ENCODE measurements around the gene SLC10A1. TPM values are rescaled to one million over a fixed set of nuclear protein-coding genes. Genes with fewer than 3 reads are reported as not detected.

SLC10A1 gene
- total and polyA plus RNA-seq, 2 experiments from 2014 or later, result 0.10 TPM; not detected in 1

DNA sequence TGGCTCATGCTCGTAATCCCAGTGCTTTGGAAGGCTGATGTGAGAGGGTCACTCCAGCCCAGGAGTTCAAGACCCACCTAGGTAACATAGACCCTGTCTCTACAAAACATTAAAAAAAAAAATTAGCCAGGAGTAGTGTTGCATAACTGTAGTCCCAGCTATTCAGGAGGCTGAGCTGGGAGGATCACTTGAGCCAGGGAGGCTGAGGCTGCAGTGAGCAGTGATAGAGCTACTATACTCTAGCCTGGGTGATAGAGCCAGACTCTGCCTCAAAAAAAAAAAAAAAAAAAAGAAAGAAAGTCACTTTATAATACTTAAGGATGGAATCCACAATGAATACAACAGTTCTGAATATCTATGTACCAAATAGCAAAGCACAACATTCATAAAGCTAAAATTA is 10.2 kb upstream of the SLC10A1 start:
- no peak for TF ChIP-seq EZH2phosphoT487 (IDR thresholded peaks at IDR 0.05; ENCODE audit: unreplicated experiment)
- TF ChIP-seq POLR2AphosphoS5 (IDR thresholded peaks at IDR 0.05; ENCODE audit: low read depth), result no peak
- TF ChIP-seq ZNF114 (CRISPR knock-in tag; IDR thresholded peaks at IDR 0.05), result no peak
- TF ChIP-seq, protein P1, sequence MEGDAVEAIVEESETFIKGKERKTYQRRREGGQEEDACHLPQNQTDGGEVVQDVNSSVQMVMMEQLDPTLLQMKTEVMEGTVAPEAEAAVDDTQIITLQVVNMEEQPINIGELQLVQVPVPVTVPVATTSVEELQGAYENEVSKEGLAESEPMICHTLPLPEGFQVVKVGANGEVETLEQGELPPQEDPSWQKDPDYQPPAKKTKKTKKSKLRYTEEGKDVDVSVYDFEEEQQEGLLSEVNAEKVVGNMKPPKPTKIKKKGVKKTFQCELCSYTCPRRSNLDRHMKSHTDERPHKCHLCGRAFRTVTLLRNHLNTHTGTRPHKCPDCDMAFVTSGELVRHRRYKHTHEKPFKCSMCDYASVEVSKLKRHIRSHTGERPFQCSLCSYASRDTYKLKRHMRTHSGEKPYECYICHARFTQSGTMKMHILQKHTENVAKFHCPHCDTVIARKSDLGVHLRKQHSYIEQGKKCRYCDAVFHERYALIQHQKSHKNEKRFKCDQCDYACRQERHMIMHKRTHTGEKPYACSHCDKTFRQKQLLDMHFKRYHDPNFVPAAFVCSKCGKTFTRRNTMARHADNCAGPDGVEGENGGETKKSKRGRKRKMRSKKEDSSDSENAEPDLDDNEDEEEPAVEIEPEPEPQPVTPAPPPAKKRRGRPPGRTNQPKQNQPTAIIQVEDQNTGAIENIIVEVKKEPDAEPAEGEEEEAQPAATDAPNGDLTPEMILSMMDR (conservative IDR thresholded peaks at IDR 0.05; ENCODE audit: low read depth in 2 of 2), result no peak
- TF ChIP-seq CREB1 (CRISPR knock-in tag; IDR thresholded peaks at IDR 0.05; ENCODE audit: low read depth), result no peak
- no peak for TF ChIP-seq ETS1 (IDR thresholded peaks at IDR 0.05)
- no peaks in the 10 kb centered on the region for H3K27me3 Mint-ChIP-seq (ENCODE audit: insufficient read depth, low read depth, poor library complexity)
- no peaks in the 10 kb centered on the region for H3K79me2 ChIP-seq (replicated peaks; ENCODE audit: insufficient read depth)
- H3K27ac Mint-ChIP-seq, result no peak overlapping the region
- H3K4me2 ChIP-seq, result no peak overlapping the region
- H3K27ac ChIP-seq (ENCODE audit: low read depth), result no peak overlapping the region
- no peaks in the 10 kb centered on the region for H3K36me3 Mint-ChIP-seq (ENCODE audit: low read depth)
- H3K4me1 Mint-ChIP-seq, result peaks cover 8% of the 10 kb centered on the region; the same call in 2 of the 3 replicates
- H4K20me1 ChIP-seq (replicated peaks; ENCODE audit: insufficient read depth), result no peaks in the 10 kb centered on the region
- H3K36me3 ChIP-seq (ENCODE audit: insufficient read depth), result no peaks in the 10 kb centered on the region
- no peaks in the 10 kb centered on the region for H3K9me3 Mint-ChIP-seq
- H2AFZ ChIP-seq, result no peak overlapping the region
- H3K4me1 ChIP-seq (ENCODE audit: insufficient read depth), result no peaks in the 10 kb centered on the region
- no peaks in the 10 kb centered on the region for H3K27me3 ChIP-seq (ENCODE audit: insufficient read depth)
- ATAC-seq, result no peak
- H3K4me3 Mint-ChIP-seq, result no peak overlapping the region
- peaks cover 6% of the 10 kb centered on the region; the same call in 1 of the 2 replicates for H3K9me2 ChIP-seq (ENCODE audit: insufficient read depth)
- no peak for DNase-seq (ENCODE audit: low spot score)
- H3F3A ChIP-seq (replicated peaks; ENCODE audit: low read depth), result no peaks in the 10 kb centered on the region
- no peak overlapping the region for H3K4me3 ChIP-seq

GRCh38 chr14:69804902-69805301 is 7.9 kb upstream of the SLC10A1 start:
- Histone ChIP-seq H3K79me2 (replicated peaks; ENCODE audit: insufficient read depth) (no peaks in the 10 kb centered on the region), H3K9me2 (ENCODE audit: insufficient read depth) (0 out of 2 replicates have a peak, but pooled peaks cover 4% of the 10 kb centered on the region), H3K4me1 (ENCODE audit: insufficient read depth) (no peaks in the 10 kb centered on the region), H3K4me3 (no peak overlapping the region), H4K20me1 (replicated peaks; ENCODE audit: insufficient read depth) (no peaks in the 10 kb centered on the region), H3K36me3 (ENCODE audit: insufficient read depth) (no peaks in the 10 kb centered on the region), H3K4me2 (no peak overlapping the region), H3K27ac (ENCODE audit: low read depth) (no peak overlapping the region), H3K27me3 (ENCODE audit: insufficient read depth) (no peaks in the 10 kb centered on the region), H2AFZ (no peak overlapping the region), H3F3A (replicated peaks; ENCODE audit: low read depth) (no peaks in the 10 kb centered on the region)
- ATAC-seq (no peak), DNase-seq (ENCODE audit: low spot score) (no peak)
- no peak overlapping the region for H3K27ac Mint-ChIP-seq
- H3K4me3 Mint-ChIP-seq, result no peak overlapping the region
- peaks cover 11% of the 10 kb centered on the region; the same call in 2 of the 3 replicates for H3K4me1 Mint-ChIP-seq
- H3K36me3 Mint-ChIP-seq (ENCODE audit: low read depth), result no peaks in the 10 kb centered on the region
- H3K27me3 Mint-ChIP-seq (ENCODE audit: insufficient read depth, low read depth, poor library complexity), result no peaks in the 10 kb centered on the region
- H3K9me3 Mint-ChIP-seq, result no peaks in the 10 kb centered on the region; the same call in 2 of the 3 replicates
- TF ChIP-seq STAT1 (IDR thresholded peaks at IDR 0.05; ENCODE audit: unreplicated experiment) (no peak), POLR2AphosphoS5 (IDR thresholded peaks at IDR 0.05; ENCODE audit: low read depth) (no peak), CREB1 (CRISPR knock-in tag; IDR thresholded peaks at IDR 0.05; ENCODE audit: low read depth) (no peak), ZNF114 (CRISPR knock-in tag; IDR thresholded peaks at IDR 0.05) (no peak), ETS1 (IDR thresholded peaks at IDR 0.05) (no peak), NANOG (IDR thresholded peaks at IDR 0.05; ENCODE audit: borderline replicate concordance) (no peak)
- TF ChIP-seq, protein P2, sequence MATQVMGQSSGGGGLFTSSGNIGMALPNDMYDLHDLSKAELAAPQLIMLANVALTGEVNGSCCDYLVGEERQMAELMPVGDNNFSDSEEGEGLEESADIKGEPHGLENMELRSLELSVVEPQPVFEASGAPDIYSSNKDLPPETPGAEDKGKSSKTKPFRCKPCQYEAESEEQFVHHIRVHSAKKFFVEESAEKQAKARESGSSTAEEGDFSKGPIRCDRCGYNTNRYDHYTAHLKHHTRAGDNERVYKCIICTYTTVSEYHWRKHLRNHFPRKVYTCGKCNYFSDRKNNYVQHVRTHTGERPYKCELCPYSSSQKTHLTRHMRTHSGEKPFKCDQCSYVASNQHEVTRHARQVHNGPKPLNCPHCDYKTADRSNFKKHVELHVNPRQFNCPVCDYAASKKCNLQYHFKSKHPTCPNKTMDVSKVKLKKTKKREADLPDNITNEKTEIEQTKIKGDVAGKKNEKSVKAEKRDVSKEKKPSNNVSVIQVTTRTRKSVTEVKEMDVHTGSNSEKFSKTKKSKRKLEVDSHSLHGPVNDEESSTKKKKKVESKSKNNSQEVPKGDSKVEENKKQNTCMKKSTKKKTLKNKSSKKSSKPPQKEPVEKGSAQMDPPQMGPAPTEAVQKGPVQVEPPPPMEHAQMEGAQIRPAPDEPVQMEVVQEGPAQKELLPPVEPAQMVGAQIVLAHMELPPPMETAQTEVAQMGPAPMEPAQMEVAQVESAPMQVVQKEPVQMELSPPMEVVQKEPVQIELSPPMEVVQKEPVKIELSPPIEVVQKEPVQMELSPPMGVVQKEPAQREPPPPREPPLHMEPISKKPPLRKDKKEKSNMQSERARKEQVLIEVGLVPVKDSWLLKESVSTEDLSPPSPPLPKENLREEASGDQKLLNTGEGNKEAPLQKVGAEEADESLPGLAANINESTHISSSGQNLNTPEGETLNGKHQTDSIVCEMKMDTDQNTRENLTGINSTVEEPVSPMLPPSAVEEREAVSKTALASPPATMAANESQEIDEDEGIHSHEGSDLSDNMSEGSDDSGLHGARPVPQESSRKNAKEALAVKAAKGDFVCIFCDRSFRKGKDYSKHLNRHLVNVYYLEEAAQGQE (IDR thresholded peaks at IDR 0.05; ENCODE audit: unreplicated experiment), result no peak

Measured in GM23338 (cell line).